Right atrium auricular region (tissue), 2 donors: ENCODE results near the gene MTSS2. TPM values are rescaled to one million over a fixed set of nuclear protein-coding genes. Genes with fewer than 3 reads are reported as not detected.

Source experiments
- DNase-seq: peaks from one replicate; pipeline ENCODE4 v3.0.0-alpha.2; 2019; ENCODE audit warnings: low spot score
- H3K27ac ChIP-seq, 2 donors: fragments of 200-600 bp; sonication (generic); 1 replicate in 1 of 2; 2 replicates in 1 of 2; pipeline ENCODE4 v1.5.1; 2016 to 2019
- H3K27me3 ChIP-seq, 2 donors: fragments of 200-600 bp; sonication (generic); one replicate each; pipeline versions ENCODE4 v1.5.1 to v1.6.0; 2017 to 2019
- H3K36me3 ChIP-seq: fragments of 200-600 bp; sonication (generic); one replicate; pipeline ENCODE4 v1.5.1; 2016
- H3K4me1 ChIP-seq, 2 donors: fragments of 200-600 bp; sonication (generic); one replicate each; pipeline versions ENCODE4 v1.5.1 to v1.6.0; 2017 to 2019
- H3K4me3 ChIP-seq, 2 donors: fragments of 200-600 bp; sonication (generic); 1 replicate in 1 of 2; 2 replicates in 1 of 2; pipeline ENCODE4 v1.5.1; 2017 to 2019; ENCODE audit warnings: mild to moderate bottlenecking in 1 of 2, moderate library complexity in 1 of 2
- H3K9me3 ChIP-seq, 2 donors: fragments of 200-600 bp; sonication (generic); one replicate each; pipeline ENCODE4 v1.5.1; 2019
- CTCF ChIP-seq, 2 donors: fragments of 200-600 bp; sonication (generic); IDR thresholded peaks; one replicate each; pipeline ENCODE4 v1.5.1; 2019; ENCODE audit warnings: antibody characterized with exemption in 2 of 2
- total RNA-seq, 2 donors: library from RNA; depleted of rRNA; stranded (reverse); fragments of >200 nt; gene quantifications; one replicate each; pipeline ENCODE4 v1.1.0, GENCODE V29; 2016

Gene MTSS2
- total RNA-seq, 2 donors from 2014 or later: 35.3 to 44.7 TPM

- Histone ChIP-seq H3K27ac (peak overlapping the region; percentile 85 to 93), H3K9me3 (no peaks in the 10 kb centered on the region), H3K4me3 (peak overlapping the region; percentile 7 to 71), H3K36me3 (no peaks in the 10 kb centered on the region), H3K27me3 (no peaks in the 10 kb centered on the region), H3K4me1 (peaks cover 0 to 92% of the 10 kb centered on the region in 2 donors)
- TF ChIP-seq CTCF (IDR thresholded peaks at IDR 0.05): no peak
- no peak for DNase-seq
Measured at GRCh38 chr16:70686376-70687101, 686 bp upstream of the MTSS2 start.

GRCh38 chr16:70685061-70685937 is 554 bp downstream of the MTSS2 start:
- peak overlapping the region; percentile 79 to 82 for H3K27ac ChIP-seq
- DNase-seq: no peak
- H3K4me1 ChIP-seq: peaks cover 0 to 92% of the 10 kb centered on the region in 2 donors
- no peak for TF ChIP-seq CTCF (IDR thresholded peaks at IDR 0.05)
- peak overlapping the region; percentile 71 to 75 for H3K4me3 ChIP-seq
- no peaks in the 10 kb centered on the region for H3K9me3 ChIP-seq
- no peaks in the 10 kb centered on the region for H3K36me3 ChIP-seq
- H3K27me3 ChIP-seq: no peaks in the 10 kb centered on the region

GRCh38 chr16:70684146-70685060 is 1.4 kb downstream of the MTSS2 start:
- H3K27me3 ChIP-seq: no peaks in the 10 kb centered on the region
- H3K4me3 ChIP-seq: peak overlapping the region; percentile 71 to 75
- no peaks in the 10 kb centered on the region for H3K9me3 ChIP-seq
- H3K27ac ChIP-seq: peak overlapping the region; percentile 79 to 82
- no peak for TF ChIP-seq CTCF (IDR thresholded peaks at IDR 0.05)
- peaks cover 4% of the 10 kb centered on the region for H3K36me3 ChIP-seq
- H3K4me1 ChIP-seq: peaks cover 0 to 85% of the 10 kb centered on the region in 2 donors
- no peak for DNase-seq

- H3K4me3 ChIP-seq: no peak overlapping the region
- peak overlapping the region; percentile 29 to 82 for H3K27ac ChIP-seq
- no peak for TF ChIP-seq CTCF (IDR thresholded peaks at IDR 0.05)
- peaks cover 14% of the 10 kb centered on the region for H3K36me3 ChIP-seq
- no peaks in the 10 kb centered on the region for H3K27me3 ChIP-seq
- peaks cover 0 to 75% of the 10 kb centered on the region in 2 donors for H3K4me1 ChIP-seq
- no peak for DNase-seq
- no peaks in the 10 kb centered on the region for H3K9me3 ChIP-seq
Measured at GRCh38 chr16:70683146-70683944, 2.5 kb downstream of the MTSS2 start.
